Measurements from ENCODE around the gene SFXN3. TPM values are rescaled to one million over a fixed set of nuclear protein-coding genes. Genes with fewer than 3 reads are reported as not detected.

The SFXN3 gene
- polyA plus RNA-seq, 3 donors: 21.3 to 152 (median 24.2) TPM

GRCh38 chr10:100984672-100985177 is 46.3 kb upstream of the SFXN3 start:
- Mint-ChIP-seq H3K27me3 (ENCODE audit: low read depth in 3 of 3) (peaks cover 0 to 2% (median 0%) of the 10 kb centered on the region in 3 donors), H3K4me3 (no peak overlapping the region), H3K9me3 (peaks cover 0 to 6% (median 4%) of the 10 kb centered on the region in 7 donors), H3K36me3 (peaks cover 44 to 45% of the 10 kb centered on the region in 2 donors), H3K4me1 (peaks cover 25% of the 10 kb centered on the region), H3K27ac (no peak overlapping the region)
- H3K9me3 ChIP-seq (replicated peaks in 1 of 2; ENCODE audit: control insufficient read depth in 1 of 2, insufficient read depth in 1 of 2, low read length in 2 of 2): no peaks in the 10 kb centered on the region
- H3K27me3 ChIP-seq (ENCODE audit: control insufficient read depth in 2 of 2, insufficient read depth in 2 of 2, low read length in 2 of 2): no peaks in the 10 kb centered on the region
- peaks cover 13 to 58% of the 10 kb centered on the region in 2 donors for H3K36me3 ChIP-seq (replicated peaks in 1 of 2; ENCODE audit: control insufficient read depth in 1 of 2, insufficient read depth in 2 of 2, low read length in 2 of 2)
- no peak overlapping the region for H3K4me2 ChIP-seq (replicated peaks; ENCODE audit: extremely low read depth, low read length, poor library complexity, severe bottlenecking)
- no peaks in the 10 kb centered on the region for H4K20me1 ChIP-seq (ENCODE audit: insufficient read depth, low read length)
- no peak overlapping the region for H3K27ac ChIP-seq (ENCODE audit: low read depth in 1 of 2, low read length in 2 of 2)
- H2AFZ ChIP-seq (ENCODE audit: insufficient read depth, low read depth, low read length, poor library complexity, severe bottlenecking): no peak overlapping the region
- WGBS (ENCODE audit: insufficient coverage): 100% methylated on average over 1 of the region's 2 CpGs
- no peak overlapping the region for H3K4me3 ChIP-seq (replicated peaks in 1 of 3; ENCODE audit: low read depth in 2 of 3, low read length in 3 of 3)
- H3K4me1 ChIP-seq (ENCODE audit: control insufficient read depth in 1 of 2, insufficient read depth in 2 of 2, low read length in 2 of 2): peaks cover 16 to 24% of the 10 kb centered on the region in 2 donors
- intact Hi-C loops (cut with micrococcal nuclease): loop anchor here (5.0 to 10.0 kb wide), 2 partner anchors 70 to 72 kb away; partner anchors contain the start of gene SLF2 (in 2 of the 2)
- DNase-seq: no peak
- H3K79me2 ChIP-seq (ENCODE audit: insufficient read depth, low read length): peaks cover 32% of the 10 kb centered on the region
- no peak overlapping the region for H3K9ac ChIP-seq (ENCODE audit: insufficient read depth, low read length, poor library complexity, severe bottlenecking)
- no peak for TF ChIP-seq CTCF (IDR thresholded peaks at IDR 0.05)

- H3K36me3 ChIP-seq (replicated peaks in 1 of 2; ENCODE audit: control insufficient read depth in 1 of 2, insufficient read depth in 2 of 2, low read length in 2 of 2): peaks cover 15 to 58% of the 10 kb centered on the region in 2 donors
- no peak overlapping the region for H3K4me2 ChIP-seq (replicated peaks; ENCODE audit: extremely low read depth, low read length, poor library complexity, severe bottlenecking)
- Mint-ChIP-seq H3K27me3 (ENCODE audit: low read depth in 3 of 3) (peaks cover 0 to 2% (median 0%) of the 10 kb centered on the region in 3 donors), H3K36me3 (peaks cover 43% of the 10 kb centered on the region in 2 donors), H3K9me3 (peaks cover 0 to 6% (median 4%) of the 10 kb centered on the region in 7 donors), H3K27ac (peak overlapping the region in 1 of 7 donors; percentile 42), H3K4me1 (peaks cover 25% of the 10 kb centered on the region), H3K4me3 (no peak overlapping the region)
- DNase-seq: no peak
- no peak overlapping the region for H3K9ac ChIP-seq (ENCODE audit: insufficient read depth, low read length, poor library complexity, severe bottlenecking)
- no peak overlapping the region for H3K4me3 ChIP-seq (replicated peaks in 1 of 3; ENCODE audit: low read depth in 2 of 3, low read length in 3 of 3)
- H3K27me3 ChIP-seq (ENCODE audit: control insufficient read depth in 2 of 2, insufficient read depth in 2 of 2, low read length in 2 of 2): no peaks in the 10 kb centered on the region
- H3K9me3 ChIP-seq (replicated peaks in 1 of 2; ENCODE audit: control insufficient read depth in 1 of 2, insufficient read depth in 1 of 2, low read length in 2 of 2): no peaks in the 10 kb centered on the region
- peaks cover 32% of the 10 kb centered on the region for H3K79me2 ChIP-seq (ENCODE audit: insufficient read depth, low read length)
- TF ChIP-seq CTCF (IDR thresholded peaks at IDR 0.05): no peak
- intact Hi-C loops (cut with micrococcal nuclease): loop anchor here (5.0 to 10.0 kb wide), 2 partner anchors 71 to 73 kb away; partner anchors contain the start of gene SLF2 (in 2 of the 2)
- WGBS (ENCODE audit: insufficient coverage): 83% methylated on average over 2 of the region's 5 CpGs
- no peaks in the 10 kb centered on the region for H4K20me1 ChIP-seq (ENCODE audit: insufficient read depth, low read length)
- no peak overlapping the region for H3K27ac ChIP-seq (ENCODE audit: low read depth in 1 of 2, low read length in 2 of 2)
- H3K4me1 ChIP-seq (ENCODE audit: control insufficient read depth in 1 of 2, insufficient read depth in 2 of 2, low read length in 2 of 2): peaks cover 16 to 24% of the 10 kb centered on the region in 2 donors
- no peak overlapping the region for H2AFZ ChIP-seq (ENCODE audit: insufficient read depth, low read depth, low read length, poor library complexity, severe bottlenecking)
These were observed 45.7 kb upstream of the SFXN3 start for GRCh38 chr10:100985336-100985735.
